Naive thymus-derived CD4-positive, alpha-beta T cell (primary cell): ENCODE data around the gene CELSR2. TPM values are rescaled to one million over a fixed set of nuclear protein-coding genes. Genes with fewer than 3 reads are reported as not detected.
A peak's percentile ranks its signal among the peaks of the same experiment; 100 is the strongest.

Experiments
- ATAC-seq: fragments of 150-1000 bp; cut with Tn5 transposase; 2 replicates; pipeline ENCODE4 v1.10.0; 2021; ENCODE audit warnings: mild to moderate bottlenecking, moderate library complexity
- CTCF ChIA-PET: fragments of 350-600 bp; sonication (Branson Sonifier 250); formaldehyde crosslinking; loops from one replicate; lab custom pipeline; 2021; ENCODE audit warnings: antibody characterized with exemption; lab: Charles Lee
- POLR2A ChIA-PET: fragments of 350-600 bp; sonication (Branson Sonifier 250); formaldehyde crosslinking; loops from one replicate; lab custom pipeline; 2021; ENCODE audit warnings: antibody characterized with exemption, inconsistent platforms; lab: Charles Lee
- DNase-seq, 9 donors: peaks; one replicate each; pipeline versions ENCODE4 v3.0.0 to v3.0.0-alpha.2; 2020 to 2022; ENCODE audit warnings: mixed read lengths in 1 of 9
- H3K27ac ChIP-seq: one replicate; pipeline ENCODE4 v1.7.0; 2013; ENCODE audit warnings: mild to moderate bottlenecking, low read depth, low read length, moderate library complexity
- H3K27me3 ChIP-seq, 2 donors: one replicate each; pipeline ENCODE4 v1.7.0; 2013; ENCODE audit warnings: low read length in 2 of 2, mild to moderate bottlenecking in 2 of 2, moderate library complexity in 2 of 2; ENCODE audit not compliant: control insufficient read depth in 2 of 2, insufficient read depth in 2 of 2
- H3K36me3 ChIP-seq, 3 experiments: 1 replicate in 2 of 3; 2 replicates in 1 of 3; pipeline ENCODE4 v1.7.0; 2013; ENCODE audit warnings: low read length in 3 of 3, mild to moderate bottlenecking in 3 of 3, moderate library complexity in 1 of 3; ENCODE audit not compliant: insufficient read depth in 3 of 3, control insufficient read depth in 2 of 3
- H3K4me1 ChIP-seq, 2 donors: one replicate each; pipeline ENCODE4 v1.7.0; 2013; ENCODE audit warnings: low read length in 2 of 2, mild to moderate bottlenecking in 2 of 2, moderate library complexity in 1 of 2; ENCODE audit not compliant: control insufficient read depth in 2 of 2, insufficient read depth in 2 of 2
- H3K4me3 ChIP-seq: 2 replicates; pipeline ENCODE4 v1.7.0; 2013; ENCODE audit warnings: mild to moderate bottlenecking, low read length
- H3K9me3 ChIP-seq, 3 experiments: 1 replicate in 2 of 3; 2 replicates in 1 of 3; pipeline ENCODE4 v1.7.0; 2013; ENCODE audit warnings: low read length in 3 of 3; ENCODE audit not compliant: control insufficient read depth in 2 of 3
- H3K27ac Mint-ChIP-seq, 9 donors: one replicate each; pipeline ENCODE4 v1.8.0; 2020 to 2022; ENCODE audit warnings: mixed read lengths in 9 of 9, mild to moderate bottlenecking in 8 of 9, moderate library complexity in 5 of 9, inconsistent platforms in 2 of 9
- H3K27me3 Mint-ChIP-seq, 5 donors: one replicate each; pipeline ENCODE4 v1.8.0; 2021 to 2022; ENCODE audit warnings: mixed read lengths in 5 of 5, mild to moderate bottlenecking in 1 of 5
- H3K36me3 Mint-ChIP-seq, 5 donors: one replicate each; pipeline ENCODE4 v1.8.0; 2020 to 2022; ENCODE audit warnings: mixed read lengths in 5 of 5, mild to moderate bottlenecking in 3 of 5, inconsistent platforms in 1 of 5
- H3K4me1 Mint-ChIP-seq, 7 donors: one replicate each; pipeline ENCODE4 v1.8.0; 2020 to 2022; ENCODE audit warnings: mixed read lengths in 7 of 7, mild to moderate bottlenecking in 3 of 7, inconsistent platforms in 1 of 7
- H3K4me3 Mint-ChIP-seq, 10 donors: one replicate each; pipeline ENCODE4 v1.8.0; 2020 to 2022; ENCODE audit warnings: mild to moderate bottlenecking in 10 of 10, mixed read lengths in 10 of 10, moderate library complexity in 6 of 10, inconsistent platforms in 2 of 10
- H3K9me3 Mint-ChIP-seq, 11 donors: one replicate each; pipeline ENCODE4 v1.8.0; 2020 to 2022; ENCODE audit warnings: mixed read lengths in 11 of 11, mild to moderate bottlenecking in 4 of 11, inconsistent platforms in 1 of 11, moderate library complexity in 1 of 11
- intact Hi-C, 2 donors: fragments of 100-400 bp; cut with micrococcal nuclease; formaldehyde crosslinking; loops; one replicate each; pipeline ENCODE4 v1.15.1; 2023
- polyA plus RNA-seq, 2 donors: library from polyadenylated mRNA; unstranded; fragments of 300-500 nt; fragmentation: Illumina TruSeq; gene quantifications; one replicate each; pipeline ENCODE4 v1.2.3, GENCODE V29; 2021
- total RNA-seq, 6 experiments: library from RNA in 5 of 6; stranded (reverse) in 5 of 6; gene quantifications; 1 replicate in 5 of 6; 2 replicates in 1 of 6; pipeline ENCODE4 v1.2.3 and lab custom pipeline; 2021 to 2026

CELSR2 gene
- total and polyA plus RNA-seq, 7 experiments from 2014 or later, result 0.17 to 6.4 (median 3.1) TPM

GRCh38 chr1:109294481-109294880 lies 45.1 kb downstream of the CELSR2 start:
- no peak for DNase-seq
- H3K27ac ChIP-seq, result no peak overlapping the region
- H3K9me3 ChIP-seq, result no peaks in the 10 kb centered on the region
- no peaks in the 10 kb centered on the region for H3K36me3 ChIP-seq
- peaks cover 0 to 27% (median 10%) of the 10 kb centered on the region in 5 donors for H3K27me3 Mint-ChIP-seq
- H3K4me3 ChIP-seq, result no peak overlapping the region
- H3K36me3 Mint-ChIP-seq, result no peaks in the 10 kb centered on the region
- H3K9me3 Mint-ChIP-seq, result no peaks in the 10 kb centered on the region
- H3K27ac Mint-ChIP-seq, result no peak overlapping the region
- H3K4me1 Mint-ChIP-seq, result peaks cover 0 to 3% (median 0%) of the 10 kb centered on the region in 7 donors
- no peak overlapping the region for H3K4me3 Mint-ChIP-seq
- no peaks in the 10 kb centered on the region for H3K27me3 ChIP-seq
- intact Hi-C loops, result no loop called here
- POLR2A ChIA-PET, result no interaction called here
- ATAC-seq, result no peak
- no peaks in the 10 kb centered on the region for H3K4me1 ChIP-seq
- CTCF ChIA-PET, result no interaction called here

GRCh38 chr1:109295712-109296415 lies 46.5 kb downstream of the CELSR2 start:
- ChIA-PET POLR2A (no interaction called here), CTCF (no interaction called here)
- Mint-ChIP-seq H3K27me3 (peaks cover 0 to 31% (median 10%) of the 10 kb centered on the region in 5 donors), H3K4me1 (peaks cover 0 to 3% (median 0%) of the 10 kb centered on the region in 7 donors), H3K27ac (peak overlapping the region in 1 of 9 donors; percentile 32), H3K36me3 (no peaks in the 10 kb centered on the region), H3K4me3 (no peak overlapping the region), H3K9me3 (no peaks in the 10 kb centered on the region)
- no peaks in the 10 kb centered on the region for H3K36me3 ChIP-seq
- H3K27ac ChIP-seq, result no peak overlapping the region
- no peaks in the 10 kb centered on the region for H3K27me3 ChIP-seq
- no peak for ATAC-seq
- H3K9me3 ChIP-seq, result no peaks in the 10 kb centered on the region
- intact Hi-C loops, result no loop called here
- no peak for DNase-seq
- H3K4me3 ChIP-seq, result no peak overlapping the region
- no peaks in the 10 kb centered on the region for H3K4me1 ChIP-seq

- Histone ChIP-seq H3K9me3 (no peaks in the 10 kb centered on the region), H3K4me3 (no peak overlapping the region), H3K36me3 (no peaks in the 10 kb centered on the region), H3K4me1 (no peaks in the 10 kb centered on the region), H3K27me3 (no peaks in the 10 kb centered on the region), H3K27ac (no peak overlapping the region)
- Mint-ChIP-seq H3K4me1 (peaks cover 0 to 3% (median 0%) of the 10 kb centered on the region in 7 donors), H3K36me3 (no peaks in the 10 kb centered on the region), H3K27ac (no peak overlapping the region), H3K9me3 (no peaks in the 10 kb centered on the region), H3K4me3 (no peak overlapping the region), H3K27me3 (peaks cover 0 to 31% (median 10%) of the 10 kb centered on the region in 5 donors)
- ChIA-PET POLR2A (no interaction called here), CTCF (no interaction called here)
- ATAC-seq, result no peak
- intact Hi-C loops, result no loop called here
- DNase-seq, result no peak
These were observed 47.4 kb downstream of the CELSR2 start for GRCh38 chr1:109296782-109297181.

- no peak overlapping the region for H3K27ac ChIP-seq
- H3K4me3 Mint-ChIP-seq, result no peak overlapping the region
- H3K27me3 Mint-ChIP-seq, result peaks cover 0 to 17% (median 10%) of the 10 kb centered on the region in 5 donors
- no peak overlapping the region for H3K4me3 ChIP-seq
- no peaks in the 10 kb centered on the region for H3K9me3 Mint-ChIP-seq
- no peaks in the 10 kb centered on the region for H3K27me3 ChIP-seq
- no peaks in the 10 kb centered on the region for H3K9me3 ChIP-seq
- no peaks in the 10 kb centered on the region for H3K36me3 ChIP-seq
- ChIA-PET POLR2A (no interaction called here), CTCF (no interaction called here)
- H3K4me1 Mint-ChIP-seq, result peaks cover 0 to 3% (median 0%) of the 10 kb centered on the region in 7 donors
- DNase-seq (peak in 1 of 9 donors; percentile 25), ATAC-seq (no peak)
- H3K4me1 ChIP-seq, result no peaks in the 10 kb centered on the region
- H3K27ac Mint-ChIP-seq, result no peak overlapping the region
- intact Hi-C loops, result no loop called here
- no peaks in the 10 kb centered on the region for H3K36me3 Mint-ChIP-seq
These were observed 49.6 kb downstream of the CELSR2 start for GRCh38 chr1:109298666-109299557.

- no peak overlapping the region for H3K27ac ChIP-seq
- no peak overlapping the region for H3K27ac Mint-ChIP-seq
- H3K27me3 Mint-ChIP-seq, result peaks cover 0 to 13% (median 8%) of the 10 kb centered on the region in 5 donors
- H3K36me3 ChIP-seq, result no peaks in the 10 kb centered on the region
- intact Hi-C loops, result no loop called here
- no peaks in the 10 kb centered on the region for H3K9me3 ChIP-seq
- DNase-seq (no peak), ATAC-seq (no peak)
- H3K4me3 ChIP-seq, result no peak overlapping the region
- POLR2A ChIA-PET, result no interaction called here
- CTCF ChIA-PET, result no interaction called here
- no peaks in the 10 kb centered on the region for H3K36me3 Mint-ChIP-seq
- H3K27me3 ChIP-seq, result no peaks in the 10 kb centered on the region
- no peaks in the 10 kb centered on the region for H3K4me1 ChIP-seq
- H3K4me3 Mint-ChIP-seq, result no peak overlapping the region
- H3K9me3 Mint-ChIP-seq, result no peaks in the 10 kb centered on the region
- H3K4me1 Mint-ChIP-seq, result peaks cover 0 to 2% (median 0%) of the 10 kb centered on the region in 7 donors
These were observed 50.4 kb downstream of the CELSR2 start for GRCh38 chr1:109299558-109300343.

GRCh38 chr1:109300650-109301151 lies 51.4 kb downstream of the CELSR2 start:
- no peak overlapping the region for H3K27ac ChIP-seq
- H3K4me1 Mint-ChIP-seq, result peaks cover 0 to 2% (median 0%) of the 10 kb centered on the region in 7 donors
- H3K27ac Mint-ChIP-seq, result no peak overlapping the region
- peaks cover 0 to 9% (median 4%) of the 10 kb centered on the region in 5 donors for H3K27me3 Mint-ChIP-seq
- no peaks in the 10 kb centered on the region for H3K9me3 ChIP-seq
- no peak overlapping the region for H3K4me3 Mint-ChIP-seq
- no peaks in the 10 kb centered on the region for H3K9me3 Mint-ChIP-seq
- DNase-seq (no peak), ATAC-seq (no peak)
- H3K4me3 ChIP-seq, result no peak overlapping the region
- no peaks in the 10 kb centered on the region for H3K27me3 ChIP-seq
- no peaks in the 10 kb centered on the region for H3K4me1 ChIP-seq
- no peaks in the 10 kb centered on the region for H3K36me3 Mint-ChIP-seq
- POLR2A ChIA-PET, result no interaction called here
- CTCF ChIA-PET, result no interaction called here
- intact Hi-C loops, result no loop called here
- no peaks in the 10 kb centered on the region for H3K36me3 ChIP-seq
